ENCODE measurements around the gene CARTPT. TPM values are rescaled to one million over a fixed set of nuclear protein-coding genes. Genes with fewer than 3 reads are reported as not detected.

Gene CARTPT
- total RNA-seq, 1 donor from 2014 or later: not detected

GRCh38 chr5:71740015-71740753 is 21.1 kb downstream of the CARTPT start:
- Histone ChIP-seq H3K9me3 (no peaks in the 10 kb centered on the region), H3K4me3 (no peak overlapping the region), H3K27me3 (no peaks in the 10 kb centered on the region), H3K36me3 (no peaks in the 10 kb centered on the region), H3K4me1 (no peaks in the 10 kb centered on the region), H3K27ac (no peak overlapping the region)
- TF ChIP-seq CTCF (IDR thresholded peaks at IDR 0.05) (no peak), POLR2AphosphoS5 (IDR thresholded peaks at IDR 0.05; ENCODE audit: insufficient read depth in 1 of 2, low read depth in 1 of 2) (no peak), POLR2A (IDR thresholded peaks at IDR 0.05) (no peak)
- DNase-seq (ENCODE audit: extremely low spot score in 2 of 2): no peak
- intact Hi-C loops (cut with DNase I): no loop called here

- Histone ChIP-seq H3K36me3 (no peaks in the 10 kb centered on the region), H3K4me1 (no peaks in the 10 kb centered on the region), H3K4me3 (no peak overlapping the region), H3K27me3 (no peaks in the 10 kb centered on the region), H3K27ac (no peak overlapping the region), H3K9me3 (no peaks in the 10 kb centered on the region)
- TF ChIP-seq POLR2AphosphoS5 (IDR thresholded peaks at IDR 0.05; ENCODE audit: insufficient read depth in 1 of 2, low read depth in 1 of 2) (no peak), CTCF (IDR thresholded peaks at IDR 0.05) (no peak), POLR2A (IDR thresholded peaks at IDR 0.05) (no peak)
- intact Hi-C loops (cut with DNase I): no loop called here
- DNase-seq (ENCODE audit: extremely low spot score in 2 of 2): no peak
Observed at GRCh38 chr5:71743155-71743554, 24.1 kb downstream of the CARTPT start.

DNA sequence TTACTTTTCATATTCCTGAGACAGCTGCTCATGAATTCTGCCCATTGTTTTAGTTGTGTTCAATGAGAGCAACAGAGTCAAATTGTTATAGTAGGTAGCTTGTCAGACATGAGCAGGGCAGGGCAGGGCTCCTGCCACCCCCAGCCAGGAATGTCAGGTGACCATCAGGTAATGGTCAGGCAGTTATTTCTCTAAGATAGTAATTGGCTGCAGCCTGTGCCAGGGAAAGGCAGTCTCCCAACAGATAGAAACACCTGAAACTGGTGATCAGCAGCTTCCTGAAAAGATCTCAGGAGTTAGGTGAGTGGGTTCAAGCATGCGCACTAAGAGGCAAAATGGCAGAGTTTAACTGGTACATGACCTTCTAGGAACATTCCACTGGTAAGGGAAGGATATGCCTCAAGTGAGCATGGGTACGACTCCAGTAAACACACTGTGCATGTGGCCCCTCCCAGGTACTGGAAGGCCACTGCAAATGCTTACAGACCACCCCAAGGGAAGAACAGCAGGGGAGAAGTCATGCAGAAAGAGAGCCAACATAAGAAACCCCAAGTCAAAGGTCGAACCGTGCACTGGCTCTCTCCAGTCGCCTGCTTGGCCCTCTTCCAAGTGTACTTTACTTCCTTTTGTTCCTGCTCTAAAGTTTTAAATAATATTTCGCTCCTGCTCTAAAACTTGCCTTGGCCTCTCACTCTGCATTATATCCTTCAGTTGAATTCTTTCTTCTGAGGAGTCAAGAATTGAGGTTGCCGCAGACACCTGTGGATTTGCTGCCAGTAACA is 25.1 kb downstream of the CARTPT start:
- Histone ChIP-seq H3K36me3 (no peaks in the 10 kb centered on the region), H3K27me3 (no peaks in the 10 kb centered on the region), H3K27ac (no peak overlapping the region), H3K4me3 (no peak overlapping the region), H3K4me1 (no peaks in the 10 kb centered on the region), H3K9me3 (no peaks in the 10 kb centered on the region)
- TF ChIP-seq POLR2A (IDR thresholded peaks at IDR 0.05) (no peak), POLR2AphosphoS5 (IDR thresholded peaks at IDR 0.05; ENCODE audit: insufficient read depth in 1 of 2, low read depth in 1 of 2) (no peak), CTCF (IDR thresholded peaks at IDR 0.05) (no peak)
- intact Hi-C loops (cut with DNase I): no loop called here
- no peak for DNase-seq (ENCODE audit: extremely low spot score in 2 of 2)

- TF ChIP-seq CTCF (IDR thresholded peaks at IDR 0.05) (no peak), POLR2AphosphoS5 (IDR thresholded peaks at IDR 0.05; ENCODE audit: insufficient read depth in 1 of 2, low read depth in 1 of 2) (no peak), POLR2A (IDR thresholded peaks at IDR 0.05) (no peak)
- intact Hi-C loops (cut with DNase I): no loop called here
- DNase-seq (ENCODE audit: extremely low spot score in 2 of 2): no peak
- no peak overlapping the region for H3K27ac ChIP-seq
- no peaks in the 10 kb centered on the region for H3K36me3 ChIP-seq
- H3K4me1 ChIP-seq: no peaks in the 10 kb centered on the region
- H3K27me3 ChIP-seq: no peaks in the 10 kb centered on the region
- H3K4me3 ChIP-seq: no peak overlapping the region
- H3K9me3 ChIP-seq: no peaks in the 10 kb centered on the region
Observed at GRCh38 chr5:71747182-71747581, 28.1 kb downstream of the CARTPT start.

- Histone ChIP-seq H3K36me3 (no peaks in the 10 kb centered on the region), H3K9me3 (no peaks in the 10 kb centered on the region), H3K27ac (no peak overlapping the region), H3K4me1 (no peaks in the 10 kb centered on the region), H3K4me3 (no peak overlapping the region), H3K27me3 (no peaks in the 10 kb centered on the region)
- intact Hi-C loops (cut with DNase I): no loop called here
- DNase-seq (ENCODE audit: extremely low spot score in 2 of 2): no peak
- no peak for TF ChIP-seq CTCF (IDR thresholded peaks at IDR 0.05)
- TF ChIP-seq POLR2A (IDR thresholded peaks at IDR 0.05): no peak
- peak in 1 of 2 donors; percentile 10 for TF ChIP-seq POLR2AphosphoS5 (IDR thresholded peaks at IDR 0.05; ENCODE audit: insufficient read depth in 1 of 2, low read depth in 1 of 2)
Observed at GRCh38 chr5:71748360-71748759, 29.3 kb downstream of the CARTPT start.
